Heart left ventricle (tissue), 13 donors: ENCODE results near the gene ASXL1.

ENCODE experiments used
- CTCF ChIP-seq, 12 donors: fragments of 200-600 bp; sonication (generic) in 4 of 12; IDR thresholded peaks; one replicate each; pipeline versions ENCODE4 v1.5.0 to v1.8.0; 2018 to 2022; ENCODE audit warnings: antibody characterized with exemption in 12 of 12, mild to moderate bottlenecking in 5 of 12
- POLR2A ChIP-seq, 2 donors: fragments of 450-650 bp; IDR thresholded peaks; one replicate each; pipeline ENCODE4 v1.6.1; 2017; ENCODE audit warnings: antibody characterized with exemption in 2 of 2, mild to moderate bottlenecking in 2 of 2, moderate library complexity in 2 of 2
- donor health status: ischemic (EF 13 %, LVEDD 7.1; RV severe dilation, severe dysfunction).
- donor health status: DM: no; HTN: yes; CAD: no.
- donor health status: DM: no; HTN: no; CAD: no.
- donor health status: ischemic (EF 25% LVEDD 6.9; RV normal size, moderate dysfunction).
- donor health status: ischemic (EF 25% LVEDD 5.7; RV mildly dilated, moderate dysfunction).
- donor health status: ischemic (EF 35%, LVEDD 5.7; RV mildly dilated, moderate dysfunction).
- donor health status: nonischemic (EF 11% LVEDD 7.7; RV severe dilation, severe dysfunction).
- donor health status: DM: yes; HTN: yes; CAD: no.
- donor health status: PGD.
- donor health status: ischemic (EF 29% LVEDD 5.4; RV normal size, mild dysfunction).
- donor health status: nonischemic (EF 23%, LVEDD 6.1; RV moderate dilation, normal function).

GRCh38 chr20:32415494-32415893 lies 57.4 kb downstream of the ASXL1 start:
- TF ChIP-seq POLR2A (IDR thresholded peaks at IDR 0.05) (no peak), CTCF (IDR thresholded peaks at IDR 0.05) (no peak)
